Peyer's patch (tissue), 4 donors: ENCODE measurements around the gene HBG2.
A peak's percentile ranks its signal among the peaks of the same experiment; 100 is the strongest.

Experiments
- POLR2A ChIP-seq, 2 donors: fragments of 450-650 bp; IDR thresholded peaks; one replicate each; pipeline ENCODE4 v1.5.1; 2017; ENCODE audit warnings: antibody characterized with exemption in 2 of 2, mild to moderate bottlenecking in 2 of 2, moderate library complexity in 2 of 2
- TF ChIP-seq, protein P1 (sequence below), 6 experiments: fragments of 450-650 bp in 4 of 6; fragments of 200-600 bp in 2 of 6; sonication (generic) in 1 of 6; IDR thresholded peaks; one replicate each; pipeline ENCODE4 v1.5.1; 2017 to 2019; ENCODE audit warnings: antibody characterized with exemption in 6 of 6, mild to moderate bottlenecking in 3 of 6, moderate library complexity in 1 of 6

DNA sequence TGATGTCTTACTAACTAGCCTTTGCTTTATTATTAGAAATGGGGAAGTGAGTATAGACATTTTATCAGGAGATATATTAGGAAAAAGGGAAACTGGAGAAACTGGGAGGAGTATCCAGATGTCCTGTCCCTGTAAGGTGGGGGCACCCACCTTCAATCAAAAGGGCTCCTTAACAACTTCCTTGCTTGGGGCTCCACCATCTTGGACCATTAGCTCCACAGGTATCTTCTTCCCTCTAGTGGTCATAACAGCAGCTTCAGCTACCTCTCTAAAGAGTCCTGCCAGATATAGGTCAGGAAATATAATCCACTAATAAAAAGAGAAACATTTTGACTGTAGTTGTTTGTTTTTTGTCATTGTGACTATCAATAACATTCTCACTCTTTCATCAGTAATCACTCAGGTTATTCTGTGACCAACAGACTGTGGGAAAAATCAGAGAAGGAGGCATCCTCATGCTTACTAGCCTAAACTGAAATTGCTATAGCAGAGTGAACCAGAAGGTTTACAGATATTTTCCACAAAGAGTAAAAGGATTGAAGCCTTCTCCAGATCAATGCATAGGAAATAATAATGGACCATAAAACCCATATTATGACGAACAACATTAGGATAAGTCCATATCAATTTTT, 36.7 kb upstream of the HBG2 start:
- TF ChIP-seq POLR2A (IDR thresholded peaks at IDR 0.05) = no peak
- TF ChIP-seq, protein P1, sequence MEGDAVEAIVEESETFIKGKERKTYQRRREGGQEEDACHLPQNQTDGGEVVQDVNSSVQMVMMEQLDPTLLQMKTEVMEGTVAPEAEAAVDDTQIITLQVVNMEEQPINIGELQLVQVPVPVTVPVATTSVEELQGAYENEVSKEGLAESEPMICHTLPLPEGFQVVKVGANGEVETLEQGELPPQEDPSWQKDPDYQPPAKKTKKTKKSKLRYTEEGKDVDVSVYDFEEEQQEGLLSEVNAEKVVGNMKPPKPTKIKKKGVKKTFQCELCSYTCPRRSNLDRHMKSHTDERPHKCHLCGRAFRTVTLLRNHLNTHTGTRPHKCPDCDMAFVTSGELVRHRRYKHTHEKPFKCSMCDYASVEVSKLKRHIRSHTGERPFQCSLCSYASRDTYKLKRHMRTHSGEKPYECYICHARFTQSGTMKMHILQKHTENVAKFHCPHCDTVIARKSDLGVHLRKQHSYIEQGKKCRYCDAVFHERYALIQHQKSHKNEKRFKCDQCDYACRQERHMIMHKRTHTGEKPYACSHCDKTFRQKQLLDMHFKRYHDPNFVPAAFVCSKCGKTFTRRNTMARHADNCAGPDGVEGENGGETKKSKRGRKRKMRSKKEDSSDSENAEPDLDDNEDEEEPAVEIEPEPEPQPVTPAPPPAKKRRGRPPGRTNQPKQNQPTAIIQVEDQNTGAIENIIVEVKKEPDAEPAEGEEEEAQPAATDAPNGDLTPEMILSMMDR (IDR thresholded peaks at IDR 0.05) = peak in 1 of 6 experiments; percentile 14
